GM18508 (cell line): Measurements from ENCODE around the gene TCN2.
"Not testable (repeated sequence)": the region's sequence is repeated elsewhere in the genome, so short reads cannot be mapped to it uniquely, and the experiment has no call there.

Source experiments
- ATAC-seq: cut with Tn5 transposase; IDR thresholded peaks from one replicate; pipeline ENCODE4 v1.9.1; 2021; ENCODE audit warnings: moderate number of reproducible peaks; ENCODE audit not compliant: insufficient read depth, unreplicated experiment

Gene TCN2

DNA sequence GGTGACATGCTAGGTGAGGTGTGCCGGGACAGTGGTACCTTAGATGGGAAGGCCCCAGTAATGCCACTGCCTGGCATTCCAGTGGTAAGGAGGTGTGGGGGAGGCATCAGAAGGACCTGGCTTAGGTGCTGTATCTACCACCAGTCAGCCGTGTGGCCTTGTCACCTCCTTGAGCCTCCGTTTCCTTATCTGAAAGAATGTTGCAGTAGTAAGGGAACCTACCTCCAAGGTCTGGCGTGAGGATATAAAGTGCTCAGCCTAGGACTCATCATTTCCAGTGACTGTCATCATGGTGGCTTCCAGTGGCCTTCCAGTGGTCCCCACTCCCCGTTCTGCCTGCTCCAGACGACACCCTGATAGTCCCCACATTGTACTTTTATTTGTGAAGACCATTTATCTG, 67.5 kb downstream of the TCN2 start:
- no peak for ATAC-seq

GRCh38 chr22:30675436-30675835, 68.5 kb downstream of the TCN2 start:
- ATAC-seq, result no peak

GRCh38 chr22:30676565-30676964, 69.6 kb downstream of the TCN2 start:
- ATAC-seq, result not testable (repeated sequence)
